Neural cell (in vitro differentiated cells): ENCODE data around the gene REV1. TPM values are rescaled to one million over a fixed set of nuclear protein-coding genes. Genes with fewer than 3 reads are reported as not detected.
"Not testable (repeated sequence)": the region's sequence is repeated elsewhere in the genome, so short reads cannot be mapped to it uniquely, and the experiment has no call there.

ENCODE experiments used
- H2AFZ ChIP-seq: fragments of 200-600, 300-800 bp; sonication (generic), shearing (Covaris generic); 2 replicates; pipeline ENCODE4 v1.6.0; 2014; ENCODE audit warnings: low read depth, mild to moderate bottlenecking, antibody characterized with exemption, low read length, moderate library complexity
- H3F3A ChIP-seq: fragments of 200-600 bp; shearing (Covaris generic); 2 replicates; pipeline ENCODE4 v1.6.1; 2016; ENCODE audit warnings: mild to moderate bottlenecking, moderate library complexity, mixed read lengths, antibody characterized with exemption, low read length; ENCODE audit not compliant: insufficient read depth, poor library complexity, severe bottlenecking
- H3K27ac ChIP-seq: fragments of 200-600, 300-800 bp; sonication (generic), shearing (Covaris generic); 2 replicates; pipeline ENCODE4 v1.5.1; 2014; ENCODE audit warnings: mild to moderate bottlenecking, low read length, moderate library complexity
- H3K27me3 ChIP-seq: fragments of 300-800, 200-600 bp; sonication (generic), shearing (Covaris generic); 2 replicates; pipeline ENCODE4 v1.6.0; 2014; ENCODE audit warnings: mild to moderate bottlenecking, low read depth, low read length, moderate library complexity; ENCODE audit not compliant: insufficient read depth
- H3K36me3 ChIP-seq: fragments of 300-800, 200-600 bp; sonication (generic), shearing (Covaris generic); 2 replicates; pipeline ENCODE4 v1.5.1; 2014; ENCODE audit warnings: mild to moderate bottlenecking, antibody characterized with exemption, low read length, moderate library complexity; ENCODE audit not compliant: insufficient read depth
- H3K4me2 ChIP-seq: fragments of 300-800, 200-600 bp; sonication (generic), shearing (Covaris generic); 2 replicates; pipeline ENCODE4 v1.6.0; 2014; ENCODE audit warnings: mild to moderate bottlenecking, low read length
- H3K4me3 ChIP-seq: fragments of 300-800, 200-600 bp; sonication (generic), shearing (Covaris generic); 2 replicates; pipeline ENCODE4 v1.5.1; 2014; ENCODE audit warnings: mild to moderate bottlenecking, low read length, moderate library complexity
- H3K79me2 ChIP-seq: fragments of 200-600 bp; shearing (Covaris generic); replicated peaks from 2 replicates; pipeline ENCODE4 v1.6.0; 2014; ENCODE audit warnings: mild to moderate bottlenecking, low read length, moderate library complexity; ENCODE audit not compliant: insufficient read depth
- H3K9ac ChIP-seq: fragments of 300-800, 200-600 bp; sonication (generic), shearing (Covaris generic); 2 replicates; pipeline ENCODE4 v1.6.1; 2016; ENCODE audit warnings: mild to moderate bottlenecking, low read length, mixed read lengths
- H3K9me2 ChIP-seq: fragments of 200-600 bp; shearing (Covaris generic); 2 replicates; pipeline ENCODE4 v1.6.1; 2016; ENCODE audit warnings: mild to moderate bottlenecking, low read length, mixed read lengths; ENCODE audit not compliant: insufficient read depth
- H3K9me3 ChIP-seq: fragments of 200-600, 300-800 bp; sonication (generic), shearing (Covaris generic); 2 replicates; pipeline ENCODE4 v1.6.1; 2016; ENCODE audit warnings: mild to moderate bottlenecking, mixed run types, low read length, moderate library complexity, mixed read lengths
- H4K20me1 ChIP-seq: fragments of 200-600 bp; shearing (Covaris generic); 2 replicates; pipeline ENCODE4 v1.6.1; 2016; ENCODE audit warnings: mild to moderate bottlenecking, mixed run types; ENCODE audit not compliant: insufficient read depth
- CTCF ChIP-seq: fragments of 450-650 bp; IDR thresholded peaks from 2 replicates; pipeline ENCODE4 v1.5.1; 2014; ENCODE audit warnings: antibody characterized with exemption, mild to moderate bottlenecking, moderate library complexity; ENCODE audit not compliant: poor library complexity, severe bottlenecking
- EP300 ChIP-seq: fragments of 450-650 bp; conservative IDR thresholded peaks from 2 replicates; pipeline ENCODE4 v1.6.1; 2014; ENCODE audit warnings: antibody characterized with exemption, mild to moderate bottlenecking, moderate library complexity; ENCODE audit not compliant: poor library complexity, severe bottlenecking
- EZH2 ChIP-seq: fragments of 200-600, 300-800 bp; shearing (Covaris generic), sonication (generic); IDR thresholded peaks from 2 replicates; pipeline ENCODE4 v1.6.1; 2014; ENCODE audit warnings: antibody characterized with exemption, low read length, borderline replicate concordance, mild to moderate bottlenecking; ENCODE audit not compliant: insufficient read depth, poor library complexity, severe bottlenecking
- MXI1 ChIP-seq: fragments of 450-650 bp; conservative IDR thresholded peaks from 2 replicates; pipeline ENCODE4 v1.6.1; 2014; ENCODE audit warnings: antibody characterized with exemption, mild to moderate bottlenecking; ENCODE audit not compliant: poor library complexity, severe bottlenecking
- POLR2AphosphoS5 ChIP-seq: IDR thresholded peaks from 2 replicates; pipeline ENCODE4 v1.6.1; 2012
- RAD21 ChIP-seq: fragments of 450-650 bp; conservative IDR thresholded peaks from 2 replicates; pipeline ENCODE4 v1.6.1; 2014; ENCODE audit warnings: antibody characterized with exemption, mild to moderate bottlenecking, moderate library complexity
- REST ChIP-seq: IDR thresholded peaks from 2 replicates; pipeline ENCODE4 v1.6.1; 2012; ENCODE audit warnings: borderline replicate concordance
- SMC3 ChIP-seq: fragments of 450-650 bp; conservative IDR thresholded peaks from 2 replicates; pipeline ENCODE4 v1.6.1; 2014; ENCODE audit warnings: antibody characterized with exemption, mild to moderate bottlenecking, moderate library complexity; ENCODE audit not compliant: poor library complexity
- TAF1 ChIP-seq: IDR thresholded peaks from 2 replicates; pipeline ENCODE4 v1.6.1; 2012; ENCODE audit warnings: low read depth
- polyA plus RNA-seq: library from polyadenylated mRNA; depleted of rRNA; stranded (reverse); fragments of >200 nt; gene quantifications from 2 replicates; pipeline ENCODE4 v1.2.3, GENCODE V29; 2014

Gene REV1
- polyA plus RNA-seq, 1 donor from 2014 or later, result 84.1 TPM

- H3F3A ChIP-seq, H3K9me2 ChIP-seq, H3K4me2 ChIP-seq, H4K20me1 ChIP-seq, H3K27me3 ChIP-seq, H3K79me2 ChIP-seq, H3K4me3 ChIP-seq, H3K27ac ChIP-seq, H2AFZ ChIP-seq, H3K9ac ChIP-seq, H3K9me3 ChIP-seq: not testable (repeated sequence)
- peaks cover 11% of the 10 kb centered on the region for H3K36me3 ChIP-seq
Observed at GRCh38 chr2:99368854-99369253, 121.0 kb downstream of the REV1 start.

- no peaks in the 10 kb centered on the region for H4K20me1 ChIP-seq
- no peaks in the 10 kb centered on the region for H3K79me2 ChIP-seq
- no peak overlapping the region for H3K4me3 ChIP-seq
- H3K9ac ChIP-seq, result no peak overlapping the region
- H3K27ac ChIP-seq, result no peak overlapping the region
- no peaks in the 10 kb centered on the region for H3K27me3 ChIP-seq
- no peak overlapping the region for H3K4me2 ChIP-seq
- no peaks in the 10 kb centered on the region for H3F3A ChIP-seq
- H3K36me3 ChIP-seq, result peaks cover 11% of the 10 kb centered on the region
- H3K9me2 ChIP-seq, result no peaks in the 10 kb centered on the region
- no peaks in the 10 kb centered on the region for H3K9me3 ChIP-seq
- no peak for TF ChIP-seq MXI1
- TF ChIP-seq CTCF, result no peak
- TF ChIP-seq SMC3, result no peak
- no peak for TF ChIP-seq EZH2
- TF ChIP-seq POLR2AphosphoS5, result no peak
- no peak for TF ChIP-seq REST
- no peak for TF ChIP-seq EP300
- no peak for TF ChIP-seq TAF1
- TF ChIP-seq RAD21, result no peak
- H2AFZ ChIP-seq, result no peak overlapping the region
Observed at GRCh38 chr2:99365661-99366060, 124.2 kb downstream of the REV1 start.

- H4K20me1 ChIP-seq, result no peaks in the 10 kb centered on the region
- peaks cover 29% of the 10 kb centered on the region for H3K79me2 ChIP-seq
- H3K27me3 ChIP-seq, result no peaks in the 10 kb centered on the region
- H3K27ac ChIP-seq, result no peak overlapping the region
- H3K4me3 ChIP-seq, result no peak overlapping the region
- H3K36me3 ChIP-seq, result peaks cover 5% of the 10 kb centered on the region
- no peaks in the 10 kb centered on the region for H3F3A ChIP-seq
- no peak overlapping the region for H2AFZ ChIP-seq
- H3K9me3 ChIP-seq, result no peaks in the 10 kb centered on the region
- no peak overlapping the region for H3K4me2 ChIP-seq
- no peaks in the 10 kb centered on the region for H3K9me2 ChIP-seq
- TF ChIP-seq REST, result no peak
- no peak for TF ChIP-seq POLR2AphosphoS5
- TF ChIP-seq EZH2, result no peak
- no peak overlapping the region for H3K9ac ChIP-seq
Observed at GRCh38 chr2:99356853-99357252, 133.0 kb downstream of the REV1 start.

- not testable (repeated sequence) for H3K9ac ChIP-seq, H4K20me1 ChIP-seq, H2AFZ ChIP-seq, H3K9me3 ChIP-seq, H3K27me3 ChIP-seq, H3K36me3 ChIP-seq, H3K4me3 ChIP-seq, H3F3A ChIP-seq, H3K4me2 ChIP-seq, H3K27ac ChIP-seq, H3K9me2 ChIP-seq
- H3K79me2 ChIP-seq, result peaks cover 29% of the 10 kb centered on the region
Observed at GRCh38 chr2:99354825-99355224, 135.0 kb downstream of the REV1 start.
